NCI-H526 treated with DMSO at 0.1 percent for 48 hours (cell line): ENCODE data around the gene RNF39.
"Not testable (repeated sequence)": the region's sequence is repeated elsewhere in the genome, so short reads cannot be mapped to it uniquely, and the experiment has no call there.

Experiments
- DNase-seq: peaks from one replicate; lab custom pipeline; 2025; lab: John Stamatoyannopoulos, UW

RNF39 gene

DNA sequence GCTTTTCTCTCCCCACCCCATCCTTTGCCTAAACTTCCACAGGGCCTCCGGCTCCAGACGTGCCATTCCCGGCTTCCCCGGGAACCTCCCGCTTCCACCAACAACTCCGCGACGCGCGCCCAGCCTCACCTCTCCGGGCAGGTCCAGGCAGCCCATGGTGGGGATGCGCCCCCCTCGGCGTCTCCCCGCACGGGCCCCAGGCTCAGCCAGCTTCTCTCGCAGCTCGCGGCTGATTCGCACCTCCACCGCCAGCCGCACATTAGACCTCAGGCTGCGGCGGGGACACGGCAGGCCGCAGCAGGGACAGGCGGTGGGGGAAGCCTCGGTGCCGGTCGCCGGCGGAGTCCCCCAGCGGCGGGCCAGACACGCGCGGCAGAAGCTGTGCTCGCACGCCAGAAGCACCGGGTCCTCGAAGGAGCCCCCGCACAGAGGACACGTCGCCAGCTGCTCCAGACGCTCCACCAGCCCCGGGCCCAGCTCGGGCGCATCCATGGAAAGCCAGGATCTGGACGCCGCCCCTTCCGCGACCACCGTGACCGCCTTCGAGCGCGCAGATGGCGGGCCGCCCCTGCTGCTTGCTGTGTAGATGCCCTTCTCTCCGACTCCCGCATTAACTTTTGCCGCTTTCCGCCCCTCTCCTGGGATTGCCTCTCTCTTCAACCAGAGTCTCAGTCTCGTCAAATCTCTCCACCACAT lies at the start of gene RNF39:
Gene RNF39 (minus strand): TSS at position 676 of the 696 bp plus-strand sequence. CDS start 184 bp downstream, at position 492.
- no peak for DNase-seq

DNA sequence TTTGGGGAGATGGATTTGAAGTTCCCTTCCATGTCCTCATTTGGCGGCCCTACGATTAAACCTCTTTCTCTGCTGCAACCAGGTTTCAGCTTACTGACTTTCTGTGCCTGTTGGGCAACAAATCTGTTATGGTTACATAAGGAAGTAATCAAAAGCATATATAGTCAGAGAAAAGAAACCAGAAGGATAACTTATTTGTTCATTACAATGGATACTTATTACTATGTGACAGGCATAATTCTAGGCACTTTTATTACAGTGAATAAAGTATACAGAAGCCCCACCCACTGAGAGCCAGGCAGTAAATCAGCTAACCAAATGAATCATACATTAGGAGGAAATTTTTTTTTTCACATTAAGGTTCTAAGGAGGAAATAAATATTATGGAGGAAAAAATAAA lies 46.9 kb upstream of the RNF39 start:
- no peak for DNase-seq

DNA sequence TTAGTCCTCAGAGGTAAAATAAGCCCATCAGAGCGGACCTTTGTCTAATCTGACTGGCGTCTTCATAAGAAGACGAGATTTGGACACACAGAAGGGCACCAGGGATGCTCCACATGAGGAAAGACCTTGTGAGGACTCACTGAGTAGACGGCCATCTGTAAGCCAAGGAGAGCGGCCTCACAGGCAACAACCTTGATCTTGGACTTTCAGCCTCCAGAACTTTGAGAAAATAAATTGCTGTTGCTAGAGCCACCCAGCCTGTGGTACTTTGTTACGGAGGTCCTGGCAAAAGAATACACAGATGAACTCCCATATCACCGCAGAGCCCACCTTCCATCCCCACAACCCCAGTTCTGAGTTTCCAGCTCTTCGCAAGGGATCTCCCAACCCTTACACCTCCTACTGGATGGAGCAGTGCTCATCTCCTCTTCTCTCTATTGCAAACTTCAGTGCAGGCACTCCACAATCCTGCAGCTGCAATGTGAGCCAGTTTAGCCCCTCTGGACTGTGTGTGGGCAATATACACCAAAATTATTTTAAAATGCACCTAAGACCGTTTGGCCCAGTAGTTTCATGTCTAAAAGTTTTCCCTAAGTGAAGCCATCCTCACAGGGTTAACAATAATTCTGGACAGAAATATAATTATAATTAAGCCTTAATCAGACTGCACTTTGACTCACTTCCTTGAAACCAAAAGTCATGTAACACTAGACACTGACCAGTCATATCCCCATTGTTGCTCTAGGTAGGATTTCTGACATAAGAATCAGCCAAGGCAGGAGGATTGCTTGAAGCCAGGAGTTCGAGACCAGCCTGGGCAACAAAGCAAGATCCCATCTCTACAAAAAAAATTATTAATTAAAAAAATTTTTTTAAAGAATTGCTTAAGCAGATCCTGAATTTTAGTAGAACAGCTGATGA lies 46.1 kb upstream of the RNF39 start:
- DNase-seq = no peak

- not testable (repeated sequence) for DNase-seq
These were observed 43.1 kb upstream of the RNF39 start for GRCh38 chr6:30118691-30119090.

- no peak for DNase-seq
These were observed 41.2 kb upstream of the RNF39 start for GRCh38 chr6:30116724-30117123.

- no peak for DNase-seq
These were observed 38.3 kb upstream of the RNF39 start for GRCh38 chr6:30113841-30114240.

DNA sequence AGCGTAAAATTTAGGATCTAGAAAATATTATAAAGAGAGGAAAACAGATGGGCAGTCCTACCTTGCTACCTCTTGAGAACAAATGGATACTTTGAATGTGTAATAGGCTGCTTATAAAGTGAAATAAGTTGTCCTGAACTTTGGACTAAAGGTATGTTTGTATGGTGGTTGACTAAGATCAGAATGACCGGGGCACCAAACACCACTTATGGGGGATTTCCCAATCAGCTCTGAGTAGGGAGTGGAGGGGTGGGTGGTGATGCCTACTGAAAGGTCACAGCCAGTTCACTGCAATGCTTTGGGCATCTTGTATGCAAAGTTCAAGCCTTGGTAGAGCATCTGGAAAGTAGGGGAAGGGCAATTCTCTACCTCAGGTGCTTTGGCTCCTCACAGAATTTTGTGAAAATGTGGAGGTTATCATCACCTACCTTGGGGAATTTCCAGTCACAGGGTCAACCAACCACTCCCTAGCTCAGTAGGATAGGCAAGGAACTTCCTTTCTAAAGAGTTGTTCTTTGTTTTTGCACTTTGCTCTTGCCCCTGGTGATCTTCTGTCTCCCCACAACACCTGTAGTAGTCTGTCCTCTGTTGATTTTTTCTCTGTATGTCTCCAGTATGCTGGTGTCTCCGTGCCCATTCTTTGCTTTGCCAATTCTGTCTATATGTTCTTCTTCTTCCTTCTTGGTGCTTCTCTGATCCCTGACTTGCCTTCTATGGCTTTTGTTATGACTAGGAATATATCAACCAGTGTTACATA lies 37.6 kb upstream of the RNF39 start, which contains the start of gene TRIM31:
Gene TRIM31 (minus strand): TSS at position 88 of the 757 bp plus-strand sequence. CDS start 285 bp downstream, outside the sequence.
- no peak for DNase-seq

DNA sequence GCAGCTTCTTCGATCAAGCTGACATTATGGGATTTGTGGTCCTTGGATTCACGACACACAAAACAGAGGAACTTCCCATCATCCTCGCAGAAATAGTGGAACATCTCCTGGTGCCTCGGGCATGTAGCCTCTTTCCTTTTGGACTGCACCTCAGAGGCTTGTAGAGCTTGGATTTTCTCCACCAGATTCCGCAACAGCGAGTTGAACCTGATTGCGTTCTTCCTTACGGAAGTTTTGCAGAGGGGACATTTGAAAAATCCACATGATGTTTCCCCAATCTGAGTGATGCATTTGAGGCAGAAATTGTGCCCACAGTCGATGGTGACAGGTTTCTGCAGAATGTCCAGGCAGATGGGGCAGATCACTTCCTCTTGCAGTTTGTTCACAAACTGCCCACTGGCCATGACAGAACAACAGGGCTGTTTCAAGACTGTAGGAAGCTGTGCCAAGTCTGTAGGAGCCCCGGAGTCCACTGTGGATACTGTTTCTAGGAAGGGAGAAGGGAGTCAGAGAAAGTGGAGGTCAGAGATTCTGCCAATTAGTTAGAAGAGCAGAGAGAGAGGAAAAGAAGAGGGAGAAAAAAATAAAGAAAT lies 36.9 kb upstream of the RNF39 start:
- DNase-seq = no peak

DNA sequence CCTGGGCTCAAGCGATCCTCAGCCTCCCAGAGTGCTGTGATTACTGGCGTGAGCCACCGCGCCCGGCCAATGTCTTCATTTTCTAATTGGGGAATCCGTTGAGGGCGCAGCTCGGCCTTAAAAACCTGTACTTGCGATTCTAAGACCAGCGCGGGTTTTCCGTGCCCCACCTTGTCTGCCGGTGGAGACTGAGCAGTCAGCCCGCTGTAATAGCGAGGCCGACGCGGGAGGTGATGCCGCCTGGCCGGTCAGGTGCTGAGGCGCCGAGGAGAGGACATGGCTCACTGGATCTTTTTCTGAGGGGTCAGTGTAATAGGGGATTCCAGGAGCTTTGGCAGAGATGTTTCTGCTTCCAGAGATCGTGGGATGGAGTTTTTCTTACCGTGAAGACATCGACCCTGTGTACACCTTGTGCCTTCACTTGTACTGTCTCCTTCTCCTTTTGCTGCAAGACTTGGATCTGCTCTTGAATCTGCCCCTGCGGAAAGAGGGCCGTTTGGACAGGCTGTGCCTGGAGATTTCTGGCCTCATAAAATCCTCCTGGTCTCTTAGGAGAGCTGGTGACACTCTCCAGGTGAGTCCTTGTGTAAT lies 35.8 kb upstream of the RNF39 start:
- DNase-seq = no peak

- no peak for DNase-seq
These were observed 29.1 kb upstream of the RNF39 start for GRCh38 chr6:30104661-30105060.

DNA sequence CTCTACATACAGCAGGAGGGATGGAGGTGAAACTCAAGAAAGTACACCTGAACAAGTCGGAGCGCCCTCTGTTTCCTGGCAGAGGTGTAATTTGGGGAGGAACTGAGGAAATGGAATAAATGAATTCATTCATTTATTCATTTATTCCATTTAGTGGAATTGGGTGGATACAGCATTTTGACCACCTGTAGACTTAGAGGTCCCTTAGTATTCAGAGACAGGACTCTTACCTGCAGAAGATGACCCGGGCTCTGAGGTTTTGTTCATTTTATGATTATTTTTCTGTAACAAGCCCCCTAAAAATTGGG lies 28.3 kb upstream of the RNF39 start:
- no peak for DNase-seq

DNA sequence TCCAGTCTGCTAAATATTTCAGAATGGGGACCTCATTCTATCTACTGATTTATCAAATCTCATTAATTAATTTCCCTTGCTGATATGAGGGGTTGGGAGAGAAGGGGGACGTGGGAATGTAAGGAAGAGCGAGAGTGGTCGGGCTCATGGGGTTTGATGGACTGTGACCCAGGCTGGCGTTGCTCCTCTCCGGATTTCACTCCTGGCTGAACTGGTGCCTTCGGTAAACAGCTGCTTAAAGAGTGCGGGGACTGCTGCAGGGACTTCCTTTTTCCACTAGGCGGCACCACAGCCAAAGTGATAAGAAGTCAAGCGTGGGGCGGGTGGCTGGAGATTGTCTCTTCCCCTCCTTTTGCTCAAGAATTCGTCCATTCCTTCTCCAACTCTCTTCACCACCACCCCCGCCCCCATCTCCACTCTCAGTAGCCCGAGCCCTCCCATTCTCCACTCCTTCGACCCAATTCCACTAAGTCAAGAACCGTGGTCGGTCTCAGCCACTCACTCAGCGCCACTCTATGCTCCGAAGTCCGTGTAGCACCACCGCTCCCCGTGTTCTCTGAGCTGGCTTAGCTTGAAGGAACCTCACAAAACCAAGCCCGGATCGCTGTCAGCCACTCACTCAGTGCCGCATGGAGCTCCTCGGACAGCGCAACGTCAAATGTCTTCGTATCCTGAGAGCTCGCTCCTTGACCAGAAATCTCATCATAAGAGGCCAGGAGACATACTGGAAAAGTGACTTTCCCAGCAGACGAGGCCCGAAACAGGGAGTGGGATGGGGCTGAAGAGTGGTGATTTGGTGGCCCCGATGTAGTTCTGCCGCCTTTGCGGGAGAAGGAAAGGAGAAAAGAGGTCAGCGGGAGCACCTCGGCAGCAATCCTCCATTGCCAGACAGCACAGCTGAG lies 27.7 kb upstream of the RNF39 start:
- peak; percentile 85 for DNase-seq

DNA sequence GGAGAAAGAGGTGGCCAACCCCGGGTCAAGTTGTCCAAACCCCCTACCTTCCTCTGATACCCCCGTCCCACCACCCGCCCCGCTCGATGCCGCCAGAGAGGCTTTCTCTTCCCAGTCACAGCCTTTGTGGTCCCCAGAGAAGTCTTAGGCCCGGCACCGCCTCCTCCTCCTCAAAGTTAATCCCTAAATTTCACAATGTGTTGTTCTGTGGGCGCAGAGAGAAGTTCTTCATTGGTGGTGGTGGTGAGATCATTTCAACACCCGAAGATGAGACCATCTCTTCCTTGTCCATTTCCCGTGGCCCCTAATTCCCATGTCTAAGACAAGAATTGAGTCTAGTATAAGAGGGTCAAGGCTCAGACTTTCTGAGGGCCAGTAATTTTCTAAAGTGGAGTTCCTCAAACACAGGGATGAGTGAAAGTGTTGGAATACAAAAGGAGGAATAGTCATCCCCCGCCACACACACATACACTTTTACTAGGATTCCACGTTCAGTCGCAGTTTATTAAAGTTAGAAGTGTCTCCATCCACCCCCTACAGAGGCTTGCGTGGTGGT lies 26.9 kb upstream of the RNF39 start:
- no peak for DNase-seq

DNA sequence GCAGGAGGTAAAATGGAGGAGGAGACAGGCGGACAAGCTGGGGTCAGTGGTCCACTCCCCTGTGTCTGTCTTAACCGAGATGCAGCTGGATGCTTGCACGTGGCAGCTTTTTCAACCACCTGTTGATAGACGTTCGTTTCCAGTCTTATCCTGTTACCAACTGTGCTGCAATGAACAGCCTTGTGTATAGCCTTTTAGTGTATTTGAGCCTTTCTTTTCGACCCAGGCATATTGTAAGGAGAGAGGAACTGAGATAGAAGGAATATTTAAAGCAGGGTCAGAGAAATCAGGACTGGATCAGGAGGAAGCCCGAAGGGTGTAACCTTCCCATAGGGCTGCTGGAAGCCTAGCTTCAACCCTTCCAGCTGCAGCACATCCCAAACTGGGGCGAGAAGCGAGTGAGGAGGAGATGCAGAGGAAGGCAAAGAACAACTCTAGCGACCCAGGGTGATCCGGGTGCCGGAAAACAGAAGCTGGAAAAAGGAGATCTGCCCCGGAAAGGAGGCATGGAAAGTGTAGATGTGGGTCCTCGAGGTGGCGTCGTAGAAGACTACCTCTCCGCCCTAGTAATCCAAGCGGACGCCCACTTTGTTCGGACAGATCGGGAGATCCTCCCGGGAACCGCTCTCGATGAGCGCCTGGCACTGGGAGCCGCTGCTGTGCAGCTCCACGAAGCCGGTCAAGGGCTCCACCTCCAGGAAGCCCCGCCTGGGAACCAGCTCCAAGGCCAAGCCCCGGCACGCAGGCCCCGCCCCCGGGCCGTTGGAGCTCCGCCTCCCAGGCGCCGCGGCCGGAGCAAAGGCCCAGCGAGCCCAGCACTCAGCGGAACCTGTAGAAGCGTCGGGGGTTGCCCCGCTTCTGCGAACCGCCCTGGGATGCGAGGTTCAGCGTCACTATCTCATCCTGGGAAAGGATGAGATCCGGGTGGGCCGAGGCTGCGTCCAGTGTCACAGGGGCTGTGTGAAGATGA lies 26.2 kb upstream of the RNF39 start:
- peak; percentile 61 for DNase-seq

DNA sequence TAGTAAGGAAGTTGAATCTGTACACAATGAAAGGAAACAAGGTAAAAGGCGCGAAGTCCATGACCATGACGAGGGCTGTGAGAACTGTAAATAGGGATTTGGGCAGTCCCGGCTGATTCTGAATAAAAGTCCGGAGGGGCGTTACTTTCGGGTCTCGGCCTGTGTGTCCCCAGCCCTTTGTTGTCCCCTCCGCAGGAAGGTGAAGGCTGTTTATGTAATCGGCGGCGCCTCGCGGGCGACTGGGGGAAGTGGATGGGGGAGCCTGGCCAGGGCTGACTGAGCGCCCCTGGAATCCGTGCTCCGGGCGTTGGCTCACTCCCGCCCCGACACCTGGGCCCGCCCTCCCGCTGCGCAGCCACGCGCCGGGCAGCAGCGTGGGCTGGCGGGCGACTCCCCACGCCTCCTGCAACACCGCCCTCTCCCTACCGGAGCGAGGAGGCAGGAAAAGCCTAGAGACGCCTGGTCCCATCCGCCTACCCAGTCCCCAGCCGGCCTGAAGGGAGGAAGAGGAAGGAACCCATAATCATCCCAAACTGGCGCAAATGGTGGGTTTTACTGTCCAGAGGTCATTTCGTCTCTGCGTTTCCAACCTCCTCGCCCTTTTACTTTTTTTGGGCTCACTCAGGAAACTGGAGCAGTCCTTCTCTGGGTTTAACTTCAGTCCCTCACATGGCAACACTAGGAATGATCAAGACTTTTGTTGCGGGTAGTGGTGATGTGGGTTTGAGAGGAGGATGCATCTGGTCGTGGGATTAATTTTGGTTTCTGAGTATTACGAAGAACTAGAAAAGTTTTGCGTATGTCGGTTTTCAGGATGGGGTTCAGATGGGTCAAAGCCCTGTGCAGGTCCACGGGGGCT lies 25.2 kb upstream of the RNF39 start:
- DNase-seq = no peak

DNA sequence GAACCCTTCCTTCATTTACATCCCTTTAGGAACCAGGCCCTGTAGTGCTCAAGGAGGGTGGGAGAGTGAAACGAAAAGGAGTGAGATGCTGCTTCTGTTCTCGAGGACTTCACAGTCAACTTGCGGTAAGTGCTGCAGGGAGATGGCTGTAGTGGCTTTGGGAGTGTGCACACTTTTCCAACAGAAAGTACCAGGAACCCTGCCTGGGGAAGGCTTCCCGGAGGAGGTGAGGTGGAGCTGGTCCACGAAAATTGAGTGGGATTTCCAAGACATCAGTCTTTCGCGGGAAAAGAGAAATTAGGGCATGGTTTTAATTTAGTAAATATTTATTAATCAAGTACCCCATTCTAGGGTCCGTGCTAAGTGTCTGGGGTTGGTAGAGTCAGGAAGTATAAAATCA lies 24.6 kb upstream of the RNF39 start:
- DNase-seq = no peak

- no peak for DNase-seq
These were observed 22.6 kb upstream of the RNF39 start for GRCh38 chr6:30097902-30098768.
